ENCODE measurements around the gene RDH13. TPM values are rescaled to one million over a fixed set of nuclear protein-coding genes. Genes with fewer than 3 reads are reported as not detected.

The RDH13 gene
- total RNA-seq, 1 donor from 2014 or later = 37.3 TPM

- Histone ChIP-seq H3K27ac (no peak overlapping the region), H3K36me3 (peaks cover 0 to 50% of the 10 kb centered on the region in 2 donors), H3K4me3 (no peak overlapping the region), H3K27me3 (no peaks in the 10 kb centered on the region), H3K4me1 (no peaks in the 10 kb centered on the region), H3K9me3 (no peaks in the 10 kb centered on the region)
- intact Hi-C loops (cut with DNase I) = no loop called here
- no peak for DNase-seq (ENCODE audit: extremely low spot score in 2 of 2)
- TF ChIP-seq POLR2A (IDR thresholded peaks at IDR 0.05) (no peak), POLR2AphosphoS5 (IDR thresholded peaks at IDR 0.05; ENCODE audit: insufficient read depth in 1 of 2, low read depth in 1 of 2) (no peak), CTCF (IDR thresholded peaks at IDR 0.05) (no peak)
Observed at GRCh38 chr19:55048446-55048845, 14.5 kb downstream of the RDH13 start.

DNA sequence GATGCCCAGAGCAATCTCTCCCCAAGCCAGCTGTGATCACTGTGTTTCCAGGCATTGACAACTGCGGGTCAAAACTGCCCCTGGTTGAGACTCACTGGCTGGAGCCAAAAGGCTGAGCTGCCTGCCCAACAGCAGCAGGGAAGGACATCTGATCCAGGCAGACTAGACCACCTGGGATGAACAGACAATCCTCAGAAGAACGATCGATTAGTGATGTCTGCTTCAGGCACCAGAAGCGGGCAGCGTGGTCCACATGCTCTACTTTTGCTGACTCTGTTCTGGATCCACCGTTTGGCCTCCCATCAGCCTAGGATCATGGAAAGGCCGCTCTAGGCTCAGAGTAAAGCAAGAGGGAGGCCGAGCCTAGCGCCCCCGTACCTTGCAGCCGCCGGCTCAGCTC, 15.0 kb downstream of the RDH13 start:
- intact Hi-C loops (cut with DNase I) = no loop called here
- Histone ChIP-seq H3K27me3 (no peaks in the 10 kb centered on the region), H3K9me3 (no peaks in the 10 kb centered on the region), H3K36me3 (peaks cover 0 to 50% of the 10 kb centered on the region in 2 donors), H3K4me3 (no peak overlapping the region), H3K4me1 (no peaks in the 10 kb centered on the region), H3K27ac (no peak overlapping the region)
- no peak for DNase-seq (ENCODE audit: extremely low spot score in 2 of 2)
- TF ChIP-seq CTCF (IDR thresholded peaks at IDR 0.05) (no peak), POLR2AphosphoS5 (IDR thresholded peaks at IDR 0.05; ENCODE audit: insufficient read depth in 1 of 2, low read depth in 1 of 2) (no peak), POLR2A (IDR thresholded peaks at IDR 0.05) (no peak)

DNA sequence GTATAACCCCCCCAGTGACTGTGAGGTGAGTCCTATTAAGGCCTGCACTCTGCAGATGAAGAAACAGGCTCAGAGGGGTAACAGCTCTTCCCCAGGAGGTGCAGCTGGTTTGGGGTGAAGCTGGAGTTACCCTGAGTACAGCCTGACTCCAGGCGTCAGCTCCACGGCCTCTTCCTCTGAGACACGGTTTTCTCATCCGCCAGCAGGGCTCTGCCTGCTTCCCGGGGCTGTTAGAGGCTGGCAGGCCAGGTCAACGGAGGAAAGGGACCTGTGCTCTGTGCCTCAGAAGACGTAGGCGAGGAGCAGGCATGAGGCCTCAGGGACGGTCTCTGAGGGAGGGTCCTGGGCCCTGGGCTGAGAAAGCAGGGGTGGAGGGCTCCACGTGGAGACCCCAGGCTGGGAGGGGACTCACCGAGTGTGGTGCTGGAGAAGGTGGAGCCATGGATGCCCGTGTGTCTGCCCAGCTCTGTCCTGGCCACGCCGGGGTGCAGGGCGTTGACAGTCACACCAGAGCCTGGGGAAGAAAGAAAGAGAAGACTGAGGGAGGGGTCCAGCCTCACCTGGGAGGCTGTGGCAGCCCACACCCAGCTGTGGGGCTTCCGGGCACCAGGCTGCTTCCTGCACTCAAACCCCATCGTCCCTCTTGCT, 15.8 kb downstream of the RDH13 start:
- TF ChIP-seq POLR2A (IDR thresholded peaks at IDR 0.05) = no peak
- TF ChIP-seq CTCF (IDR thresholded peaks at IDR 0.05) = no peak
- no peak for TF ChIP-seq POLR2AphosphoS5 (IDR thresholded peaks at IDR 0.05; ENCODE audit: insufficient read depth in 1 of 2, low read depth in 1 of 2)
- Histone ChIP-seq H3K4me3 (no peak overlapping the region), H3K27ac (no peak overlapping the region), H3K9me3 (no peaks in the 10 kb centered on the region), H3K4me1 (no peaks in the 10 kb centered on the region), H3K36me3 (peaks cover 0 to 50% of the 10 kb centered on the region in 2 donors), H3K27me3 (no peaks in the 10 kb centered on the region)
- intact Hi-C loops (cut with DNase I) = no loop called here
- DNase-seq (ENCODE audit: extremely low spot score in 2 of 2) = no peak

- H3K27me3 ChIP-seq = no peaks in the 10 kb centered on the region
- no peak for DNase-seq (ENCODE audit: extremely low spot score in 2 of 2)
- no peaks in the 10 kb centered on the region for H3K4me1 ChIP-seq
- TF ChIP-seq POLR2A (IDR thresholded peaks at IDR 0.05) = no peak
- TF ChIP-seq POLR2AphosphoS5 (IDR thresholded peaks at IDR 0.05; ENCODE audit: insufficient read depth in 1 of 2, low read depth in 1 of 2) = no peak
- TF ChIP-seq CTCF (IDR thresholded peaks at IDR 0.05) = no peak
- no peak overlapping the region for H3K4me3 ChIP-seq
- H3K36me3 ChIP-seq = peaks cover 0 to 45% of the 10 kb centered on the region in 2 donors
- intact Hi-C loops (cut with DNase I) = no loop called here
- no peaks in the 10 kb centered on the region for H3K9me3 ChIP-seq
- no peak overlapping the region for H3K27ac ChIP-seq
Observed at GRCh38 chr19:55044771-55045716, 17.9 kb downstream of the RDH13 start.

All from vagina (tissue), 2 donors.